ENCODE measurements around the gene PUDP.

PUDP gene

DNA sequence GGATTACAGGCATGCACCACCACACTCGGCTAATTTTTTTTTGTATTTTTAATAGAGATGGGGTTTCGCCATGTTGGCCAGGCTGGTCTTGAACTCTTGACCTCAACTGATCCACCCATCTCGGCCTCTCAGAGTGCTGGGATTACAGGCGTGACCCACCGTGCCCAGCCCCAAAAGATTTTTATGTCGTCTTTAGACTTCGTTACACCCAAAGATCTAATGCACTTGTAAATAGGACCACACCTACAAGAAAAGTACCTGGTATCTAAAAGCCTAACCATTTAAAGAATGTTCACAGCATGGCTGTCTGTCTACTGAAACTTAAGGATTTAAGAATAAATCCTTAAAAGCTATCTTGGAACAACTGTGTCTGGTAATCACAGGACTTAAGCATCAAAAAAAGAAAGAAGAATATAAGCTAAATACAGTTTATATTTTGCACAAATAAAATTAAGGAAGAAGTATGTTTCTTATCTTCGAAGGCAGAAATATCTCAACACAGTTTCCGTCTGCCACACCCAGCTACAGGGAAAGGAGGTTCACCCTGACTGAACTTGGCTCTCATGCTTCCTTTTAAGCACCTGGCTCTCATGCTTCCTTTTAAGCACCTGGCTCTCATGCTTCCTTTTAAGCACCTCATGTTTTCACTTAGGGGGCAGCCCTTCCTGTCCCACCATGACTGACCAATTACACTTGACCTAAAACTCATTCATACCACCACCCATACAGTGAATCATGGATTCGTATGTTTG is 92.4 kb downstream of the PUDP start:
- Histone ChIP-seq H3K27ac (ENCODE audit: low read depth, low read length) (no peak overlapping the region), H3K36me3 (ENCODE audit: control insufficient read depth, low read length) (peaks cover 40% of the 10 kb centered on the region), H3K9me3 (ENCODE audit: control insufficient read depth, insufficient read depth, low read length) (no peaks in the 10 kb centered on the region), H3K9me2 (replicated peaks; ENCODE audit: control insufficient read depth, low read length) (no peaks in the 10 kb centered on the region), H4K20me1 (ENCODE audit: control insufficient read depth, insufficient read depth, low read depth, low read length) (no peaks in the 10 kb centered on the region), H3F3A (ENCODE audit: control insufficient read depth, insufficient read depth) (no peaks in the 10 kb centered on the region), H3K4me1 (ENCODE audit: control insufficient read depth, low read length) (peaks cover 29% of the 10 kb centered on the region), H3K79me2 (ENCODE audit: control insufficient read depth, low read length) (no peaks in the 10 kb centered on the region), H3K4me3 (ENCODE audit: low read length) (no peak overlapping the region), H3K4me2 (ENCODE audit: low read length) (no peak overlapping the region), H3K27me3 (ENCODE audit: control insufficient read depth, low read length) (no peaks in the 10 kb centered on the region)
- TF ChIP-seq EZH2phosphoT487 (IDR thresholded peaks at IDR 0.05; ENCODE audit: borderline replicate concordance, low read length): no peak
- TF ChIP-seq, protein P1, sequence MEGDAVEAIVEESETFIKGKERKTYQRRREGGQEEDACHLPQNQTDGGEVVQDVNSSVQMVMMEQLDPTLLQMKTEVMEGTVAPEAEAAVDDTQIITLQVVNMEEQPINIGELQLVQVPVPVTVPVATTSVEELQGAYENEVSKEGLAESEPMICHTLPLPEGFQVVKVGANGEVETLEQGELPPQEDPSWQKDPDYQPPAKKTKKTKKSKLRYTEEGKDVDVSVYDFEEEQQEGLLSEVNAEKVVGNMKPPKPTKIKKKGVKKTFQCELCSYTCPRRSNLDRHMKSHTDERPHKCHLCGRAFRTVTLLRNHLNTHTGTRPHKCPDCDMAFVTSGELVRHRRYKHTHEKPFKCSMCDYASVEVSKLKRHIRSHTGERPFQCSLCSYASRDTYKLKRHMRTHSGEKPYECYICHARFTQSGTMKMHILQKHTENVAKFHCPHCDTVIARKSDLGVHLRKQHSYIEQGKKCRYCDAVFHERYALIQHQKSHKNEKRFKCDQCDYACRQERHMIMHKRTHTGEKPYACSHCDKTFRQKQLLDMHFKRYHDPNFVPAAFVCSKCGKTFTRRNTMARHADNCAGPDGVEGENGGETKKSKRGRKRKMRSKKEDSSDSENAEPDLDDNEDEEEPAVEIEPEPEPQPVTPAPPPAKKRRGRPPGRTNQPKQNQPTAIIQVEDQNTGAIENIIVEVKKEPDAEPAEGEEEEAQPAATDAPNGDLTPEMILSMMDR (IDR thresholded peaks at IDR 0.05; ENCODE audit: low read depth, low read length, poor library complexity, severe bottlenecking): no peak

DNA sequence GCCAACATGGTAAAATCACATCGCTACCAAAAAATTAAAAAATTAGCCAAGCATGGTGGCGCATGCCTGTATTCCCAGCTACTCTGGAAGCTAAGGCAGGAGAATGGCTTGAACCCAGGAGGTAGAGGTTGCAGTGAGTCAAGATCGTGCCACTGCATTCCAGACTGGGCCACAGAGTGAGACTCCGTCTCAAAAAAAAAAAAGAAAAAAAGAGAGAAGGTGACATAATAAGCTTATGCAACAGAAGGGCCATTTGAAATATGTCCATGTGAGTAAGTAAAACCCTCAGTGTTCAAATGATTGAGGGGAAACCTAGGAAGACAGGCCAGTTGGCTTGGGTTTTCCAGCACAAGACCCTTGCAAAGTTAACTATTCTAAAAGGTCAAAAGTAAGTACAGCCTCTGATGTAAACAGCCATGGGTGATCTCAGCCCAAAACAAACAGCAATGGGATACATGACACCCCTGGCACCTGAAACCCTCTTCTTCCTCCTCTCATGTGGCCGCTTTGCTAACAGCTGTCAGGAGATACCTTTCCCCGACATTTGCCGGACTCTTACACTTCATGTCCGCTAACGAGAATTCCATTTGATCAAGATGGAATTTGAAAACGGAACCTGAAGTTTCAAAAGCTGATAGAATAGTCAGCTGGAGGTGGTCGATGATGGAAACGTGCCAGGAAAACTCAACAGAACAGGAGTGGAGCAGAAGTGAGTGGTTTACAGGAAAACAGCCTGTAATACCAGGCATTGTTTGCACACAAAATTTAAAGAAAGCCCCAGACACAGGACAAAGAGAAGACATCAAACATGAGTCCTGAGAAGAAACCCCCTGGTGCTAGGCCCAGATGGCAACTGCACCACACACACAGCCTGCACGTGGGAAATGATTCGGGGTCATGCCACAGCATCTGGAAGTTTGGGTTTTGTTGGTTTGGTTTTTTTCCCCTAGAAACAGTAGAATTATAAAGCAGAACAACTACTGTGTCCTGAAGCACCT is 93.4 kb downstream of the PUDP start:
- no peaks in the 10 kb centered on the region for H3K27me3 ChIP-seq (ENCODE audit: control insufficient read depth, low read length)
- no peak overlapping the region for H3K4me2 ChIP-seq (ENCODE audit: low read length)
- TF ChIP-seq EZH2phosphoT487 (IDR thresholded peaks at IDR 0.05; ENCODE audit: borderline replicate concordance, low read length): no peak

DNA sequence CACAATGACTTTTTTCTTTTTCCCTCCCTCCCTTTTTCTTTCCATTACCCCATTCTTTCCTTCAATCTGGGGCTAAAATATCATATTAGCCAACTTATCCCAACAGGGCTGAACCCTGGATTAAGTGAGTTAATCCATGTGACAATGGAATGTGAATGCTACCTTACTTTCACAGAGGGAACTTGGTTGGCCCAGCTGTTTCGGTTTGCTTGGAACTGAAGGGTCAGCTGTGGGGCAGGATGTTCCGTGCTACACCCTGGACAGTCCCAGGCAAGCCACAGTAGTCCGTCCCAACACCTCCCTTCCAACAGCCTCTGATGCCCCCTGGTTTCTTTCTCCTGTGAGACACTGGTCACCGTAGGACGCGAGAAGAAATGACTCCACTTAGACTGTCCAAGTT is 95.4 kb downstream of the PUDP start:
- Histone ChIP-seq H3K4me3 (ENCODE audit: low read length) (no peak overlapping the region), H3K9me3 (ENCODE audit: control insufficient read depth, insufficient read depth, low read length) (no peaks in the 10 kb centered on the region), H3F3A (ENCODE audit: control insufficient read depth, insufficient read depth) (no peaks in the 10 kb centered on the region), H3K4me1 (ENCODE audit: control insufficient read depth, low read length) (peaks cover 11% of the 10 kb centered on the region), H3K79me2 (ENCODE audit: control insufficient read depth, low read length) (no peaks in the 10 kb centered on the region), H3K4me2 (ENCODE audit: low read length) (no peak overlapping the region), H3K36me3 (ENCODE audit: control insufficient read depth, low read length) (peaks cover 36% of the 10 kb centered on the region), H3K9me2 (replicated peaks; ENCODE audit: control insufficient read depth, low read length) (no peaks in the 10 kb centered on the region), H4K20me1 (ENCODE audit: control insufficient read depth, insufficient read depth, low read depth, low read length) (no peaks in the 10 kb centered on the region), H3K27me3 (ENCODE audit: control insufficient read depth, low read length) (no peaks in the 10 kb centered on the region), H3K27ac (ENCODE audit: low read depth, low read length) (no peak overlapping the region)
- TF ChIP-seq, protein P1 (IDR thresholded peaks at IDR 0.05; ENCODE audit: low read depth, low read length, poor library complexity, severe bottlenecking): no peak
- no peak for TF ChIP-seq EZH2phosphoT487 (IDR thresholded peaks at IDR 0.05; ENCODE audit: borderline replicate concordance, low read length)

More for the DNA sequence above, 93.4 kb downstream of the PUDP start:
- Histone ChIP-seq H4K20me1 (ENCODE audit: control insufficient read depth, insufficient read depth, low read depth, low read length) (no peaks in the 10 kb centered on the region), H3K4me3 (ENCODE audit: low read length) (no peak overlapping the region), H3F3A (ENCODE audit: control insufficient read depth, insufficient read depth) (no peaks in the 10 kb centered on the region), H3K79me2 (ENCODE audit: control insufficient read depth, low read length) (no peaks in the 10 kb centered on the region), H3K36me3 (ENCODE audit: control insufficient read depth, low read length) (peaks cover 39% of the 10 kb centered on the region), H3K9me3 (ENCODE audit: control insufficient read depth, insufficient read depth, low read length) (no peaks in the 10 kb centered on the region), H3K27ac (ENCODE audit: low read depth, low read length) (no peak overlapping the region), H3K4me1 (ENCODE audit: control insufficient read depth, low read length) (peaks cover 19% of the 10 kb centered on the region), H3K9me2 (replicated peaks; ENCODE audit: control insufficient read depth, low read length) (no peaks in the 10 kb centered on the region)

Data from DOHH2 (cell line).